WTC11 (cell line): ENCODE results near the gene PUDP. TPM values are rescaled to one million over a fixed set of nuclear protein-coding genes. Genes with fewer than 3 reads are reported as not detected.

Experiments used
- ATAC-seq: fragments of 200-7000 bp; cut with Tn5 transposase; 2 replicates; pipeline ENCODE4 v1.10.0; 2021; ENCODE audit warnings: mild to moderate bottlenecking, moderate library complexity
- CTCF ChIA-PET: fragments of 300-600 bp; sonication (Branson Sonifier 250); formaldehyde crosslinking; loops from one replicate; lab custom pipeline; 2021; ENCODE audit warnings: antibody characterized with exemption; lab: Charles Lee
- POLR2A ChIA-PET: fragments of 350-600 bp; sonication (Branson Sonifier 250); formaldehyde crosslinking; loops from one replicate; lab custom pipeline; 2021; ENCODE audit warnings: antibody characterized with exemption; lab: Charles Lee
- DNase-seq: peaks from one replicate; pipeline ENCODE4 v3.0.0; 2021; ENCODE audit warnings: low spot score
- H3K27ac Mint-ChIP-seq: 2 replicates; pipeline ENCODE4 v1.8.0; 2021; ENCODE audit warnings: mixed read lengths
- H3K27me3 Mint-ChIP-seq: 2 replicates; pipeline ENCODE4 v1.8.0; 2021; ENCODE audit warnings: low read depth, mild to moderate bottlenecking, moderate library complexity, mixed read lengths
- H3K36me3 Mint-ChIP-seq: 2 replicates; pipeline ENCODE4 v1.8.0; 2021; ENCODE audit warnings: mixed read lengths
- H3K4me1 Mint-ChIP-seq: 2 replicates; pipeline ENCODE4 v1.8.0; 2022; ENCODE audit warnings: mixed read lengths
- H3K4me3 Mint-ChIP-seq: 2 replicates; pipeline ENCODE4 v1.8.0; 2021; ENCODE audit warnings: mild to moderate bottlenecking, moderate library complexity, mixed read lengths
- H3K9me3 Mint-ChIP-seq: 2 replicates; pipeline ENCODE4 v1.8.0; 2021; ENCODE audit warnings: mixed read lengths
- ATF1 ChIP-seq: sonication (generic); formaldehyde crosslinking; IDR thresholded peaks from 2 replicates; pipeline ENCODE4 v1.8.1; 2023; ENCODE audit warnings: mild to moderate bottlenecking, moderate library complexity, missing genetic modification reagents
- ATF6 ChIP-seq: sonication (generic); formaldehyde crosslinking; IDR thresholded peaks from 2 replicates; pipeline ENCODE4 v1.8.1; 2023; ENCODE audit warnings: mild to moderate bottlenecking, missing genetic modification reagents
- ELF4 ChIP-seq: sonication (generic); formaldehyde crosslinking; IDR thresholded peaks from 2 replicates; pipeline ENCODE4 v1.8.1; 2022; ENCODE audit warnings: low read depth, mild to moderate bottlenecking, moderate library complexity, missing genetic modification reagents
- EMX1 ChIP-seq: fragments of 250-450 bp; sonication (Bioruptor Pico); IDR thresholded peaks from 2 replicates; pipeline ENCODE4 v1.8.0; 2021; ENCODE audit warnings: mild to moderate bottlenecking
- ETV6 ChIP-seq: sonication (generic); formaldehyde crosslinking; IDR thresholded peaks from 2 replicates; pipeline ENCODE4 v1.8.1; 2022; ENCODE audit warnings: mild to moderate bottlenecking, missing genetic modification reagents
- GABPB1 ChIP-seq: sonication (generic); formaldehyde crosslinking; IDR thresholded peaks from 2 replicates; pipeline ENCODE4 v1.8.1; 2023; ENCODE audit warnings: mild to moderate bottlenecking, missing genetic modification reagents
- GRHL2 ChIP-seq: fragments of 250-450 bp; sonication (Bioruptor Pico); IDR thresholded peaks from 2 replicates; pipeline ENCODE4 v1.8.0; 2022; ENCODE audit warnings: mild to moderate bottlenecking, moderate library complexity; ENCODE audit not compliant: insufficient replicate concordance, severe bottlenecking
- GTF2I ChIP-seq: fragments of 250-450 bp; sonication (Bioruptor Pico); conservative IDR thresholded peaks from 2 replicates; pipeline ENCODE4 v1.4.0; 2021; ENCODE audit warnings: mild to moderate bottlenecking
- IRF1 ChIP-seq: sonication (generic); formaldehyde crosslinking; IDR thresholded peaks from 2 replicates; pipeline ENCODE4 v1.8.0; 2023; ENCODE audit warnings: missing genetic modification reagents
- MYBL2 ChIP-seq: sonication (generic); formaldehyde crosslinking; IDR thresholded peaks from 2 replicates; pipeline ENCODE4 v1.8.1; 2023; ENCODE audit warnings: mild to moderate bottlenecking, moderate library complexity, missing genetic modification reagents
- NR1H2 ChIP-seq: sonication (generic); formaldehyde crosslinking; IDR thresholded peaks from 2 replicates; pipeline ENCODE4 v1.9.0; 2021; ENCODE audit warnings: mild to moderate bottlenecking, moderate library complexity, missing genetic modification reagents
- PRDM15 ChIP-seq: sonication (generic); formaldehyde crosslinking; IDR thresholded peaks from 2 replicates; pipeline ENCODE4 v1.8.0; 2022; ENCODE audit warnings: missing genetic modification reagents
- RORB ChIP-seq: fragments of 250-450 bp; sonication (Bioruptor Pico); IDR thresholded peaks from 2 replicates; pipeline ENCODE4 v1.9.0; 2021; ENCODE audit warnings: mild to moderate bottlenecking
- TEAD1 ChIP-seq: sonication (generic); formaldehyde crosslinking; IDR thresholded peaks from 2 replicates; pipeline ENCODE4 v1.8.0; 2022; ENCODE audit warnings: mild to moderate bottlenecking, missing genetic modification reagents
- ZNF219 ChIP-seq: sonication (generic); formaldehyde crosslinking; IDR thresholded peaks from 2 replicates; pipeline ENCODE4 v1.8.0; 2023; ENCODE audit warnings: missing genetic modification reagents, mild to moderate bottlenecking, borderline replicate concordance
- ZNF317 ChIP-seq: sonication (generic); formaldehyde crosslinking; IDR thresholded peaks from 2 replicates; pipeline ENCODE4 v1.8.1; 2023; ENCODE audit warnings: low read depth, mild to moderate bottlenecking, moderate library complexity, missing genetic modification reagents, borderline replicate concordance
- total RNA-seq: library from RNA; stranded (reverse); gene quantifications from 3 replicates; pipeline ENCODE4 v1.2.3, GENCODE V29; 2021
- TF ChIP-seq, protein P1 (sequence below): sonication (generic); formaldehyde crosslinking; IDR thresholded peaks from 2 replicates; pipeline ENCODE4 v1.8.0; 2022; ENCODE audit warnings: mild to moderate bottlenecking, missing genetic modification reagents

PUDP gene
- total RNA-seq, 1 experiment from 2014 or later, result 20.8 TPM

DNA sequence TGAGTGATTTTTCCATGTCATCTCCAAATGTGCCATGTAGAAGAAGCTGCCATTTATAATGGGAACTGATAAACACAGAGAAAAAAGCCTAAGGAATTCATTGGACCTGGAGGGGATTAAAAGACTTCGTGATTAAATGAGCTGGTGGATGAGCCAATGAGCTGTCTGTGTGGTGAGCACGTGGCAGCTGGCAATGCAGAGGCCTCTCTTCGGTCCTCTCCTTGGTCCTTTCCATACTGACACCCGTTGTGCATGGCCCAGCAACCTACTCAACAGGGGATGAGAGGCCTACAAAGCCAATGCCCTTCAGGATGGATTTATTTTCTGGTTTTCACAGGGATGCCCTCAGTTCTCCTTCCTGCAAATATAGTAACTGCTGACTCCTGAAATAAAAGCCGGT is 88.1 kb downstream of the PUDP start (continued):
- TF ChIP-seq GABPB1 (CRISPR knock-in tag), result no peak
- TF ChIP-seq, protein P1, sequence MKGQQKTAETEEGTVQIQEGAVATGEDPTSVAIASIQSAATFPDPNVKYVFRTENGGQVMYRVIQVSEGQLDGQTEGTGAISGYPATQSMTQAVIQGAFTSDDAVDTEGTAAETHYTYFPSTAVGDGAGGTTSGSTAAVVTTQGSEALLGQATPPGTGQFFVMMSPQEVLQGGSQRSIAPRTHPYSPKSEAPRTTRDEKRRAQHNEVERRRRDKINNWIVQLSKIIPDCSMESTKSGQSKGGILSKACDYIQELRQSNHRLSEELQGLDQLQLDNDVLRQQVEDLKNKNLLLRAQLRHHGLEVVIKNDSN (CRISPR knock-in tag), result no peak
- TF ChIP-seq, all 79 proteins: peak for 0

DNA sequence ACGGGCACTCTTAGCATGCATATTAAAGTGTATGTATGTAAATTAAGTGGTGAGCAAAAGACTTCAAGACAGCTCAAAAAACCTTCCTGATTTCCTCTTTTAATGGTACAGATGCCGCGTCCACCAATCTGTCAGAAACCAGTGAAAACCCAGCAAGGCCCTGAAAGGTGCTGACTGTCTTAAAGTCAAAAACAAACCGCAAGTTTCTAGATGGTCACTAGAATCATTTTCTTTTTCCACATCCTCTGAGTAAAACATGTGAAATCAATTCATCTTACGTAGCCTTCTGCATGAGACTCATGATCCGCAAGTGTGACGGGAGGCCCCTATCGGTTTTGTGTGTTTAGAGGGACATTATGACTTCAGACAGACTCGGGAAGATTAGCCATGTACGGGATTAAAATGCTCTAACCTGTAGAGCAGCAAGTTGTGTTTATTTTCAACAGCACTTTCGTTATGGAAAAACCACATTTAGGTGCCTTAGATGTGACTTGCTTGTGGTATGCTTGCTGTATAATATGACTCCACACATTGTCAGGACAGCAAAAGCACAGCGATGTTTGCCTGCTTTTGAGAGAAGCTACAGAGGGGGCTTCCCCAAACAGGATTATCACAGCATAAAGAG is 88.6 kb downstream of the PUDP start:
- DNase-seq, result no peak
- ChIA-PET POLR2A (no interaction called here), CTCF (no interaction called here)
- H3K4me3 Mint-ChIP-seq, result no peak overlapping the region
- no peaks in the 10 kb centered on the region for H3K27me3 Mint-ChIP-seq
- H3K4me1 Mint-ChIP-seq, result peaks cover 5% of the 10 kb centered on the region; the same call in 1 of the 2 replicates
- peaks cover 11% of the 10 kb centered on the region; the same call in 1 of the 2 replicates for H3K36me3 Mint-ChIP-seq
- no peak for ATAC-seq
- TF ChIP-seq ZNF219 (CRISPR knock-in tag) (no peak), ETV6 (CRISPR knock-in tag) (no peak), RORB (CRISPR knock-in tag) (no peak), ZNF317 (CRISPR knock-in tag) (no peak), ATF1 (CRISPR knock-in tag) (no peak), TEAD1 (CRISPR knock-in tag) (no peak), IRF1 (CRISPR knock-in tag) (no peak), NR1H2 (CRISPR knock-in tag) (no peak), GTF2I (CRISPR knock-in tag) (no peak), PRDM15 (CRISPR knock-in tag) (no peak), ATF6 (CRISPR knock-in tag) (no peak), GRHL2 (CRISPR knock-in tag) (no peak), EMX1 (CRISPR knock-in tag) (no peak), MYBL2 (CRISPR knock-in tag) (no peak), ELF4 (CRISPR knock-in tag) (no peak)
- H3K27ac Mint-ChIP-seq, result no peak overlapping the region
- H3K9me3 Mint-ChIP-seq, result no peaks in the 10 kb centered on the region
